IMR-90 (cell line): ENCODE measurements around the gene PROX2. TPM values are rescaled to one million over a fixed set of nuclear protein-coding genes. Genes with fewer than 3 reads are reported as not detected.
A peak's percentile ranks its signal among the peaks of the same experiment; 100 is the strongest.

Experiments used
- ATAC-seq: fragments of 200-7000 bp; cut with Tn5 transposase; 2 replicates; pipeline ENCODE4 v1.9.1; 2020; ENCODE audit warnings: low read depth, mild to moderate bottlenecking, moderate library complexity
- BruUV-seq: library from RNA; stranded (reverse); fragments of 400-500 nt; replicated peaks from 2 replicates; lab custom pipeline; 2021; lab: Mats Ljungman, UMichigan
- CTCF ChIA-PET: fragments of 300-600 bp; formaldehyde crosslinking; extraction: SDS; loops from one replicate; lab custom pipeline; 2021; ENCODE audit warnings: antibody characterized with exemption; lab: Yijun Ruan, JAX
- POLR2A ChIA-PET: fragments of 300-600 bp; sonication (Branson Sonifier 250); formaldehyde crosslinking; loops from one replicate; lab custom pipeline; 2022; ENCODE audit warnings: antibody characterized with exemption; ENCODE audit not compliant: unreplicated experiment; lab: Charles Lee
- DNase-seq: peaks from one replicate; pipeline ENCODE4 v3.0.0; 2013
- H2AFZ ChIP-seq: replicated peaks from 2 replicates; pipeline ENCODE3; 2013; ENCODE audit warnings: low read length, mild to moderate bottlenecking; ENCODE audit not compliant: poor library complexity
- H2AK5ac ChIP-seq: 2 replicates; pipeline ENCODE4 v1.6.1; 2013; ENCODE audit warnings: low read depth, low read length, inconsistent platforms
- H2AK9ac ChIP-seq: replicated peaks from 2 replicates; pipeline ENCODE3; 2013; ENCODE audit warnings: mild to moderate bottlenecking, low read depth, low read length, moderate library complexity; ENCODE audit not compliant: poor library complexity
- H2BK120ac ChIP-seq: 2 replicates; pipeline ENCODE4 v1.6.1; 2013; ENCODE audit warnings: low read depth, low read length, inconsistent platforms
- H2BK15ac ChIP-seq: 3 replicates; pipeline ENCODE4 v1.6.1; 2013; ENCODE audit warnings: low read depth, low read length, inconsistent platforms
- H2BK20ac ChIP-seq: 2 replicates; pipeline ENCODE4 v1.6.1; 2013; ENCODE audit warnings: low read depth, mild to moderate bottlenecking, inconsistent platforms, low read length, moderate library complexity
- H2BK5ac ChIP-seq: 2 replicates; pipeline ENCODE4 v1.6.1; 2013; ENCODE audit warnings: mild to moderate bottlenecking, low read depth, low read length, inconsistent platforms; ENCODE audit not compliant: poor library complexity, severe bottlenecking
- H3K14ac ChIP-seq: replicated peaks from 2 replicates; pipeline ENCODE4 v1.6.1; 2013; ENCODE audit warnings: low read depth, low read length, inconsistent platforms
- H3K18ac ChIP-seq: 2 replicates; pipeline ENCODE4 v1.6.1; 2013; ENCODE audit warnings: low read depth, low read length, control low read depth
- H3K23ac ChIP-seq: 2 replicates; pipeline ENCODE4 v1.6.1; 2013; ENCODE audit warnings: low read depth, low read length, inconsistent platforms
- H3K27ac ChIP-seq: 2 replicates; pipeline ENCODE4 v1.5.1; 2013; ENCODE audit warnings: mild to moderate bottlenecking, control low read depth, low read length; ENCODE audit not compliant: insufficient read depth
- H3K27me3 ChIP-seq: 2 replicates; pipeline ENCODE4 v1.6.1; 2013; ENCODE audit warnings: low read length; ENCODE audit not compliant: control insufficient read depth, insufficient read depth
- H3K36me3 ChIP-seq: 2 replicates; pipeline ENCODE4 v1.6.1; 2013; ENCODE audit warnings: low read length, mixed read lengths; ENCODE audit not compliant: control insufficient read depth, insufficient read depth
- H3K4ac ChIP-seq: 2 replicates; pipeline ENCODE4 v1.6.1; 2013; ENCODE audit warnings: low read depth, low read length, inconsistent platforms
- H3K4me1 ChIP-seq: 2 replicates; pipeline ENCODE4 v1.6.1; 2013; ENCODE audit warnings: low read length, mixed read lengths; ENCODE audit not compliant: control insufficient read depth, insufficient read depth
- H3K4me2 ChIP-seq: 2 replicates; pipeline ENCODE4 v1.6.1; 2013; ENCODE audit warnings: low read depth, mild to moderate bottlenecking, control low read depth, low read length, moderate library complexity
- H3K4me3 ChIP-seq: 2 replicates; pipeline ENCODE4 v1.5.1; 2013; ENCODE audit warnings: low read depth, mild to moderate bottlenecking, control low read depth, low read length, moderate library complexity; ENCODE audit not compliant: insufficient read depth
- H3K56ac ChIP-seq: 2 replicates; pipeline ENCODE4 v1.6.1; 2013; ENCODE audit warnings: low read length, inconsistent platforms; ENCODE audit not compliant: insufficient read depth; ENCODE audit errors: extremely low read depth
- H3K79me1 ChIP-seq, 2 experiments: 2 replicates each; pipeline ENCODE4 v1.6.1; 2013; ENCODE audit warnings: low read length in 2 of 2, inconsistent platforms in 1 of 2, low read depth in 1 of 2
- H3K9ac ChIP-seq: 2 replicates; pipeline ENCODE4 v1.6.1; 2013; ENCODE audit warnings: low read depth, low read length, control low read depth
- H3K9me1 ChIP-seq: 2 replicates; pipeline ENCODE4 v1.6.1; 2013; ENCODE audit warnings: low read length, inconsistent platforms; ENCODE audit not compliant: insufficient read depth
- H3K9me3 ChIP-seq: 2 replicates; pipeline ENCODE4 v1.6.1; 2013; ENCODE audit warnings: low read length; ENCODE audit not compliant: control insufficient read depth, insufficient read depth
- H4K20me1 ChIP-seq: 2 replicates; pipeline ENCODE4 v1.6.1; 2013; ENCODE audit warnings: low read length, inconsistent platforms; ENCODE audit not compliant: insufficient read depth
- H4K5ac ChIP-seq: 2 replicates; pipeline ENCODE4 v1.6.1; 2013; ENCODE audit warnings: mild to moderate bottlenecking, low read depth, low read length, control low read depth
- H4K8ac ChIP-seq, 2 experiments: 2 replicates each; pipeline ENCODE4 v1.6.1; 2013; ENCODE audit warnings: low read depth in 2 of 2, low read length in 2 of 2, control low read depth in 1 of 2, inconsistent platforms in 1 of 2
- H4K91ac ChIP-seq: 2 replicates; pipeline ENCODE4 v1.6.1; 2013; ENCODE audit warnings: low read depth, low read length, inconsistent platforms; ENCODE audit not compliant: insufficient read depth
- BHLHE40 ChIP-seq: fragments of 150-350 bp; IDR thresholded peaks from 2 replicates; pipeline ENCODE4 v1.6.1; 2016; ENCODE audit warnings: mild to moderate bottlenecking, low read depth, low read length
- CEBPB ChIP-seq: IDR thresholded peaks from 2 replicates; pipeline ENCODE4 v1.6.1; 2012; ENCODE audit warnings: low read depth, low read length, improper control_type of control experiment
- FOS ChIP-seq: fragments of 150-350 bp; IDR thresholded peaks from 2 replicates; pipeline ENCODE4 v1.6.1; 2016; ENCODE audit warnings: low read depth, low read length
- MAZ ChIP-seq: IDR thresholded peaks from 2 replicates; pipeline ENCODE4 v1.6.1; 2012; ENCODE audit warnings: low read depth, mild to moderate bottlenecking, low read length, improper control_type of control experiment, moderate library complexity, borderline replicate concordance
- MXI1 ChIP-seq: IDR thresholded peaks from 2 replicates; pipeline ENCODE4 v1.6.1; 2012; ENCODE audit warnings: low read depth, mild to moderate bottlenecking, low read length, moderate library complexity, borderline replicate concordance
- RAD21 ChIP-seq: IDR thresholded peaks from 2 replicates; pipeline ENCODE4 v1.6.1; 2012; ENCODE audit warnings: low read length, improper control_type of control experiment
- RFX5 ChIP-seq: IDR thresholded peaks from 2 replicates; pipeline ENCODE4 v1.8.0; 2012; ENCODE audit warnings: low read depth, mild to moderate bottlenecking, low read length, moderate library complexity
- SMC3 ChIP-seq: fragments of 150-350 bp; IDR thresholded peaks from 2 replicates; pipeline ENCODE4 v1.6.1; 2016; ENCODE audit warnings: low read depth, mild to moderate bottlenecking, antibody characterized with exemption, low read length, moderate library complexity
- WGBS, 2 experiments: methylation state at CpG; one replicate each; pipeline versions ENCODE4 v1.1.5 to v1.1.7; 2013; ENCODE audit warnings: missing lambda C conversion rate in 2 of 2; ENCODE audit not compliant: insufficient read length in 1 of 2; ENCODE audit errors: extremely low coverage in 2 of 2; 5-methylcytosine and 5-hydroxymethylcytosine counted together
- dilution Hi-C: fragments of 300-500 bp; cut with HindIII; formaldehyde crosslinking; loops from one replicate; pipeline ENCODE4 v1.14.3; 2018; ENCODE audit warnings: low sequenced_read_pairs; ENCODE audit not compliant: unreplicated experiment
- in situ Hi-C: fragments of 300-500 bp; cut with MboI; formaldehyde crosslinking; loops from 3 replicates; pipeline ENCODE4 v1.14.3; 2019; ENCODE audit warnings: low sequenced_read_pairs, inconsistent platforms, mixed read lengths
- intact Hi-C: fragments of 100-400 bp; cut with micrococcal nuclease; formaldehyde crosslinking; loops from 2 replicates; pipeline ENCODE4 v1.10.0; 2022
- polyA plus RNA-seq, 3 experiments: library from polyadenylated mRNA; depleted of rRNA; stranded (reverse); fragments of >200 nt; gene quantifications; 2 replicates each; pipeline ENCODE4 v1.2.3, GENCODE V29; 2012; ENCODE audit warnings: low replicate concordance in 1 of 3
- total RNA-seq: library from RNA; depleted of rRNA; stranded (reverse); fragments of >200 nt; gene quantifications from 2 replicates; pipeline ENCODE4 v1.2.3, GENCODE V29; 2012
- TF ChIP-seq, protein P1 (sequence below): conservative IDR thresholded peaks from 2 replicates; pipeline ENCODE4 v1.5.1; 2012; ENCODE audit warnings: mild to moderate bottlenecking, low read depth, low read length, improper control_type of control experiment
- TF ChIP-seq, protein P2 (sequence below): fragments of 150-350 bp; IDR thresholded peaks from 2 replicates; pipeline ENCODE4 v1.6.1; 2017; ENCODE audit warnings: mild to moderate bottlenecking, antibody characterized with exemption, low read length, low read depth

Gene PROX2
- total and polyA plus RNA-seq, 2 of the 4 experiments (the other 2 are of a cell fraction) = not detected

DNA sequence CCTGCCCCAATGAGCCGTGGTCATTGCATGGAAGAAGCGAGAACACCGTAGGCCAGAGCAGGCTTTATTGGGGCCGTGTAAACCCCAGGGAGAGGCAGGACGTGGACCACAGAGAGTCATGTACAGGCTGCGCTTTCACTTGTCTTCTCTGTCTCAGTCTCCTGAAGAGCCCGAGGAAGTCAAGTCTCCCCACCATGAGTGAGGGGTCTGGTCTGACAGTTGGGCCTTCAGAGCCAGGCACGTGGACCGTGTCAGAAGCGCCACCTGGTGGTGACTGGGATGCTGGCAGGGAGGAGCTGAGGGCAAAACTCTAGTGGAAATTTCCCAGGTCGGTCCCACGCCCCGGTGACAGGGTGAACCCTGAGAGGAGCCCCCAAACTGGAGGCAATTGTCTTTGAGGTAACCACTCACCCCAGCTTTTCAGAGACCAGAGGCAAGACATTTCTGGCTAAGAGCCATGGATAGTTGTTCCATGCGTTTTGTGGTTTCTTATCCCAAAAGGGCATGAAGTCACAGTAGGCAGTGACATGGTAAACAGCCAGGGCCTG lies 29.7 kb upstream of the PROX2 start:
- 96% methylated on average over 4 of the region's 14 CpGs; no CpG with 5 or more reads in 1 of the 2 experiments for WGBS, 2 experiments
- TF ChIP-seq MXI1 = peak; percentile 98
- TF ChIP-seq, protein P1, sequence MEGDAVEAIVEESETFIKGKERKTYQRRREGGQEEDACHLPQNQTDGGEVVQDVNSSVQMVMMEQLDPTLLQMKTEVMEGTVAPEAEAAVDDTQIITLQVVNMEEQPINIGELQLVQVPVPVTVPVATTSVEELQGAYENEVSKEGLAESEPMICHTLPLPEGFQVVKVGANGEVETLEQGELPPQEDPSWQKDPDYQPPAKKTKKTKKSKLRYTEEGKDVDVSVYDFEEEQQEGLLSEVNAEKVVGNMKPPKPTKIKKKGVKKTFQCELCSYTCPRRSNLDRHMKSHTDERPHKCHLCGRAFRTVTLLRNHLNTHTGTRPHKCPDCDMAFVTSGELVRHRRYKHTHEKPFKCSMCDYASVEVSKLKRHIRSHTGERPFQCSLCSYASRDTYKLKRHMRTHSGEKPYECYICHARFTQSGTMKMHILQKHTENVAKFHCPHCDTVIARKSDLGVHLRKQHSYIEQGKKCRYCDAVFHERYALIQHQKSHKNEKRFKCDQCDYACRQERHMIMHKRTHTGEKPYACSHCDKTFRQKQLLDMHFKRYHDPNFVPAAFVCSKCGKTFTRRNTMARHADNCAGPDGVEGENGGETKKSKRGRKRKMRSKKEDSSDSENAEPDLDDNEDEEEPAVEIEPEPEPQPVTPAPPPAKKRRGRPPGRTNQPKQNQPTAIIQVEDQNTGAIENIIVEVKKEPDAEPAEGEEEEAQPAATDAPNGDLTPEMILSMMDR = peak; percentile 86
- peak; percentile 86 for TF ChIP-seq SMC3
- peak; percentile 67 for TF ChIP-seq RAD21
- TF ChIP-seq, protein P2, sequence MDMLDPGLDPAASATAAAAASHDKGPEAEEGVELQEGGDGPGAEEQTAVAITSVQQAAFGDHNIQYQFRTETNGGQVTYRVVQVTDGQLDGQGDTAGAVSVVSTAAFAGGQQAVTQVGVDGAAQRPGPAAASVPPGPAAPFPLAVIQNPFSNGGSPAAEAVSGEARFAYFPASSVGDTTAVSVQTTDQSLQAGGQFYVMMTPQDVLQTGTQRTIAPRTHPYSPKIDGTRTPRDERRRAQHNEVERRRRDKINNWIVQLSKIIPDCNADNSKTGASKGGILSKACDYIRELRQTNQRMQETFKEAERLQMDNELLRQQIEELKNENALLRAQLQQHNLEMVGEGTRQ = peak; percentile 64; the same call in 1 of the 2 replicates
- no peak for TF ChIP-seq CEBPB
- TF ChIP-seq RFX5 = no peak
- TF ChIP-seq BHLHE40 = peak; percentile 65; the same call in 1 of the 2 replicates
- TF ChIP-seq MAZ = peak; percentile 52; the same call in 1 of the 2 replicates
- TF ChIP-seq FOS = no peak
- H3K27ac ChIP-seq = no peak overlapping the region

More for the DNA sequence above, 29.7 kb upstream of the PROX2 start:
- Histone ChIP-seq H3K9ac (no peak overlapping the region), H3K4me1 (no peaks in the 10 kb centered on the region; the same call in 1 of the 2 replicates), H4K8ac (no peak overlapping the region), H2BK15ac (no peak overlapping the region), H2AK9ac (no peak overlapping the region), H2BK20ac (no peak overlapping the region), H2BK120ac (no peak overlapping the region), H3K4me2 (no peak overlapping the region), H4K20me1 (peaks cover 8% of the 10 kb centered on the region), H2AK5ac (no peak overlapping the region), H3K14ac (no peak overlapping the region), H3K79me1 (no peaks in the 10 kb centered on the region), H2AFZ (no peak overlapping the region), H3K4ac (no peak overlapping the region), H3K27me3 (no peaks in the 10 kb centered on the region), H4K91ac (no peak overlapping the region), H3K23ac (no peak overlapping the region), H4K5ac (no peak overlapping the region), H3K56ac (no peak overlapping the region), H3K9me1 (peaks cover 3% of the 10 kb centered on the region; the same call in 1 of the 2 replicates), H3K18ac (no peak overlapping the region), H3K36me3 (peaks cover 27% of the 10 kb centered on the region), H2BK5ac (no peak overlapping the region), H3K4me3 (no peak overlapping the region), H3K9me3 (no peaks in the 10 kb centered on the region)
- in situ Hi-C loops (no loop called here), intact Hi-C loops (loop anchor here (1.0 kb wide), 1 partner anchor 44 kb away; no protein-coding TSS in a partner anchor), dilution Hi-C loops (no loop called here)
- no TSS peak for BruUV-seq
- POLR2A ChIA-PET = interaction anchor here (0.6 to 1.6 kb wide), 2 partner anchors 45 to 189 kb away, joined by 3 to 4 read pairs; no protein-coding TSS in a partner anchor
- DNase-seq (peak; percentile 34), ATAC-seq (peak; percentile 76)
- CTCF ChIA-PET = interaction anchor here (0.5 to 2.9 kb wide), 13 partner anchors 12 to 1451 kb away, joined by 3 to 46 read pairs (median 4); partner anchors contain the start of gene RPS6KL1
